Ishikawa (cell line): ENCODE measurements around the gene FRMD4B.

Experiments
- CEBPB ChIP-seq: IDR thresholded peaks from 2 replicates; pipeline ENCODE4 v1.6.1; 2012
- CREB1 ChIP-seq: IDR thresholded peaks from 2 replicates; pipeline ENCODE4 v1.6.1; 2012; ENCODE audit warnings: low read depth
- EGR1 ChIP-seq: IDR thresholded peaks from 2 replicates; pipeline ENCODE4 v1.6.1; 2012
- EP300 ChIP-seq: IDR thresholded peaks from 2 replicates; pipeline ENCODE4 v1.6.1; 2012; ENCODE audit warnings: borderline replicate concordance
- FOXM1 ChIP-seq: IDR thresholded peaks from 2 replicates; pipeline ENCODE4 v1.6.1; 2012; ENCODE audit warnings: low read depth, borderline replicate concordance
- NFIC ChIP-seq: IDR thresholded peaks from 2 replicates; pipeline ENCODE4 v1.6.1; 2012
- RAD21 ChIP-seq: IDR thresholded peaks from 2 replicates; pipeline ENCODE4 v1.6.1; 2012; ENCODE audit warnings: low read depth
- REST ChIP-seq: IDR thresholded peaks from 2 replicates; pipeline ENCODE4 v1.6.1; 2012; ENCODE audit warnings: low read depth, mild to moderate bottlenecking
- TAF1 ChIP-seq: IDR thresholded peaks from 2 replicates; pipeline ENCODE4 v1.6.1; 2012; ENCODE audit warnings: low read depth, mild to moderate bottlenecking
- TCF12 ChIP-seq: IDR thresholded peaks from 2 replicates; pipeline ENCODE4 v1.6.1; 2012; ENCODE audit warnings: low read depth
- TEAD4 ChIP-seq: IDR thresholded peaks from 2 replicates; pipeline ENCODE4 v1.6.1; 2012
- USF1 ChIP-seq: IDR thresholded peaks from 2 replicates; pipeline ENCODE4 v1.6.1; 2012
- YY1 ChIP-seq: IDR thresholded peaks from 2 replicates; pipeline ENCODE4 v1.6.1; 2012; ENCODE audit warnings: low read depth
- ZBTB7A ChIP-seq: IDR thresholded peaks from 2 replicates; pipeline ENCODE4 v1.6.1; 2012; ENCODE audit warnings: low read depth
- TF ChIP-seq, protein P1 (sequence below): IDR thresholded peaks from 2 replicates; pipeline ENCODE4 v1.6.1; 2012

Gene FRMD4B

DNA sequence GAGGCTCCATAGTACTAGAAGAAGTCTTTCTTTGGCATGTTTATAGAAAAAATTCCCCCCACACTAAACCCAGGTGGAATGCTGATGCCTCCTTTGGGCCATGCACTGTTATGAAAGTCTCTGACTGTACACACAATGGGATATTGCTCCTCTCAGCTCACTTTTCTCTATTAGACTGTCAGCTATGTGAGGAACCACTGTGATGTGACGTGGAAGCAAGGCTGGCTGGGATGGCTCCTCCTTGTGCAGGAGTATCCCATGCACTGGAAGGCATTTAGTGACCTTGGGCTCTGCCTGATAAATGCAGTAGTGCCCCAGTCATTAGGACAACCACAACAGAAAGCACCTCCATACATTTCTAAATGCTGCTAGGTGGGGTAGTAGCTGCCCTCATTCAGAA lies 5.7 kb upstream of the FRMD4B start:
- TF ChIP-seq REST: no peak
- TF ChIP-seq, protein P1, sequence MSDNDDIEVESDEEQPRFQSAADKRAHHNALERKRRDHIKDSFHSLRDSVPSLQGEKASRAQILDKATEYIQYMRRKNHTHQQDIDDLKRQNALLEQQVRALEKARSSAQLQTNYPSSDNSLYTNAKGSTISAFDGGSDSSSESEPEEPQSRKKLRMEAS: no peak
- TF ChIP-seq TAF1: no peak
- no peak for TF ChIP-seq EGR1
- no peak for TF ChIP-seq CEBPB
- TF ChIP-seq TCF12: no peak
- TF ChIP-seq TEAD4: no peak
- no peak for TF ChIP-seq FOXM1
- TF ChIP-seq EP300: no peak

DNA sequence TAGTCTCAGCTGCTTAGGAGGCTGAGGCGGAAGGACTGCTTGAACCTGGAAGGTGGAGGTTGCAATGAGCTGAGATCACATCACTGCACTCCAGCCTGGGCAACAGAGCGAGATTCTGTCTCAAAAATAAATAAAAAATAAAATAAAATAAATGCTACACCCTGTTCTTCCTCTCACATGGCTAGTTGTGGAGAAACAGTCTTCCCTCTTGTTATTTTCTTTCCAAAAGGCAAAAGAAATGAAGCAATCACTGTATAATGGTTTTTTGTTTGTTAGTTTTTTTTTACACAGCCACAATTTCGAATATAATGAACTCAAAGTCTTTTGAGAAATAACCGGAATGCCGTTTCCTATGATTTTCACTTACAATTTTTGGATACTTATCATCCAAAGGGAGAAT lies 4.9 kb upstream of the FRMD4B start:
- TF ChIP-seq ZBTB7A (no peak), NFIC (no peak), EP300 (no peak), CREB1 (no peak), RAD21 (no peak), USF1 (no peak), FOXM1 (no peak)

- TF ChIP-seq, protein P1: no peak
- TF ChIP-seq CEBPB: no peak
Observed at GRCh38 chr3:69389520-69390248, 3.8 kb upstream of the FRMD4B start.

- TF ChIP-seq USF1 (no peak), CEBPB (no peak), TEAD4 (no peak), RAD21 (no peak), TAF1 (no peak), EGR1 (no peak), TCF12 (no peak), CREB1 (no peak), YY1 (no peak), FOXM1 (no peak)
- TF ChIP-seq, protein P1: no peak
Observed at GRCh38 chr3:69388241-69388640, 2.4 kb upstream of the FRMD4B start.

GRCh38 chr3:69386556-69387385 lies 883 bp upstream of the FRMD4B start:
- TF ChIP-seq TCF12 (no peak), EP300 (no peak), CREB1 (no peak), EGR1 (no peak), CEBPB (no peak), ZBTB7A (no peak), YY1 (no peak), TAF1 (no peak), USF1 (no peak), REST (no peak), FOXM1 (no peak)
- TF ChIP-seq, protein P1: no peak
